WERI-Rb-1 (cell line): ENCODE measurements around the gene MAP2K2.

Experiments used
- DNase-seq: peaks from one replicate; pipeline ENCODE4 v3.0.0-alpha.2; 2020
- H3K27ac ChIP-seq: fragments of 250-450 bp; sonication (Bioruptor Pico); 2 replicates; pipeline ENCODE4 v1.5.1; 2020; ENCODE audit warnings: mild to moderate bottlenecking, moderate library complexity
- H3K27me3 ChIP-seq: fragments of 250-450 bp; sonication (Bioruptor Pico); 2 replicates; pipeline ENCODE4 v1.5.1; 2021; ENCODE audit warnings: mild to moderate bottlenecking, low read depth, moderate library complexity; ENCODE audit not compliant: insufficient read depth, severe bottlenecking
- H3K36me3 ChIP-seq: fragments of 250-450 bp; sonication (Bioruptor Pico); 2 replicates; pipeline ENCODE4 v1.5.1; 2020; ENCODE audit warnings: mild to moderate bottlenecking, moderate library complexity
- H3K4me3 ChIP-seq: 2 replicates; pipeline ENCODE4 v1.5.1; 2011; ENCODE audit warnings: low read depth, mild to moderate bottlenecking, control low read depth, low read length
- H3K9me3 ChIP-seq: fragments of 250-450 bp; sonication (Bioruptor Pico); 2 replicates; pipeline ENCODE4 v1.5.1; 2021; ENCODE audit warnings: mild to moderate bottlenecking, moderate library complexity; ENCODE audit not compliant: severe bottlenecking
- TF ChIP-seq, protein P1 (sequence below): IDR thresholded peaks from 2 replicates; pipeline ENCODE4 v1.5.1; 2011; ENCODE audit warnings: low read depth, mild to moderate bottlenecking, control low read depth, inconsistent platforms, low read length

Gene MAP2K2

DNA sequence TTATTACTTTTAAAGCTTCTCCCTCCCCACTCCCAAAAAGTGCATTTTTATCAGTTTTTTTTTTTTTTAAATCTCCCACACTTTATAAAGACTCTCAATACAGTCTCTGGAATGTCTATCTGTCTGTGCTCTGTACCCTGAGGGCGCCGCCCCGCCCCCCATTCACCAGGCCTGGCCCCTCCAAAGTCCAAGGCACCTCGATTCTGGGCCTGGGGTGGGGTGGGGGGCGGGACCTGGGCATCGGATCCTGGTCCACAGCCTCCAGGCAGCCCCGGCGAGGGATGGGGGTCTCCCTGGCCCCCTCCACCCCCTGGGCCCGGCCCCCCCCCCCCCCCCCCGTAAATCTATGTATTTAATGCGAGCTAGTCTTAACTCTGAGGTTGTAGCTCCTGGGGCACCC lies 80.5 kb downstream of the MAP2K2 start:
- H3K9me3 ChIP-seq = no peaks in the 10 kb centered on the region
- H3K27ac ChIP-seq = no peak overlapping the region
- peaks cover 11% of the 10 kb centered on the region for H3K36me3 ChIP-seq
- no peaks in the 10 kb centered on the region for H3K27me3 ChIP-seq
- no peak for DNase-seq
- TF ChIP-seq, protein P1, sequence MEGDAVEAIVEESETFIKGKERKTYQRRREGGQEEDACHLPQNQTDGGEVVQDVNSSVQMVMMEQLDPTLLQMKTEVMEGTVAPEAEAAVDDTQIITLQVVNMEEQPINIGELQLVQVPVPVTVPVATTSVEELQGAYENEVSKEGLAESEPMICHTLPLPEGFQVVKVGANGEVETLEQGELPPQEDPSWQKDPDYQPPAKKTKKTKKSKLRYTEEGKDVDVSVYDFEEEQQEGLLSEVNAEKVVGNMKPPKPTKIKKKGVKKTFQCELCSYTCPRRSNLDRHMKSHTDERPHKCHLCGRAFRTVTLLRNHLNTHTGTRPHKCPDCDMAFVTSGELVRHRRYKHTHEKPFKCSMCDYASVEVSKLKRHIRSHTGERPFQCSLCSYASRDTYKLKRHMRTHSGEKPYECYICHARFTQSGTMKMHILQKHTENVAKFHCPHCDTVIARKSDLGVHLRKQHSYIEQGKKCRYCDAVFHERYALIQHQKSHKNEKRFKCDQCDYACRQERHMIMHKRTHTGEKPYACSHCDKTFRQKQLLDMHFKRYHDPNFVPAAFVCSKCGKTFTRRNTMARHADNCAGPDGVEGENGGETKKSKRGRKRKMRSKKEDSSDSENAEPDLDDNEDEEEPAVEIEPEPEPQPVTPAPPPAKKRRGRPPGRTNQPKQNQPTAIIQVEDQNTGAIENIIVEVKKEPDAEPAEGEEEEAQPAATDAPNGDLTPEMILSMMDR = no peak
- no peak overlapping the region for H3K4me3 ChIP-seq

DNA sequence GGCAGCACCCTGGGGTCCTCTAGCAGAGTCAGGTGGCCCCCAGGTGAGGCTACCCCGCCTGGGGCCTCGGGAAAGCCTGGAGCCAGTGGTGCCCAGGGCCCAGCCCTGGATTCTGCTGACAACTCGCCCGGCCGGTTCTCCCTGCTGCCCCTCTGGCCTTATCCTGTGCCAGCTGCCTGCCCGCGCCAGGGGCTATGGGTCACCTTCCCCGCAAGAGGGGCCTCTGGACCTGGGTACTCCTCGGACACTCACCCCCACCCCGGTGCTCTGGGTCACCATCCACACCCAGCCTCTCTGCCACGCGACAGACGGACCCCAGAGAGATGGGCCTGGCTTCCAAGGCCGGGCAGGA lies 81.2 kb downstream of the MAP2K2 start:
- H3K4me3 ChIP-seq = no peak overlapping the region
- H3K36me3 ChIP-seq = peaks cover 8% of the 10 kb centered on the region
- DNase-seq = no peak

DNA sequence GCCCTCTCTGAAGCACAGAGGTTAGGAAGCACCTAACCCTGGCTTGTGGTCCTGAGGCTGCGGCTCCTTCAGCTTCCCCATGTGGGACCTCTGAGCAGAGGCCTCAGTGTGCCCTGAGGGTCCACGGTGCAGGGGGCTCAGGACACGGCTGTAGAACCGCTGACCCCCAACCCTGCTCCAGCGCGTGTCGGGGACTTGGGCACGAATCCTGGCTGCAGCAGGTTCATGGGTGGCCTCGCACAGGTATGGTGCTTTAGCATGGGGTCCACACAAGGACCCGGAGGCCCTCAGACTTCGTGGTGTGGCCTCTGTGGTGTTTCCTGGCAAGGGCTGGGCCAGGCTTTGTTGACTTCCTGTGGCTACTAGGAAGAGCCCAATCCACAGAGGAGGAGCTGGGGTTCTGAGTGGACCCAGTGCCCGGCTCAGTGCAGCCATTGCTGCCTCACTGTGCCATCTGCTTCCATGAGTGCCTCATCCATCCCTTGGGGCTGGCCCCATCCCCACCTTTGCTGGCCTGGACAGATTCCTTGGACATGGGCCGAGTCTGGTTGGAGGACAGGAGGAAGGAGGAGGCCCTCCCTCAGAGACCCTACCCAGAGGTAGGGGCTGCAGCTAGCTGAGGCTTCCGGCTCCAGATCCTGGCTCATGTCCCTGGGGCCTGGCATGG lies 81.7 kb downstream of the MAP2K2 start:
- Histone ChIP-seq H3K27ac (no peak overlapping the region), H3K27me3 (no peaks in the 10 kb centered on the region), H3K36me3 (peaks cover 12% of the 10 kb centered on the region), H3K9me3 (no peaks in the 10 kb centered on the region), H3K4me3 (no peak overlapping the region)
- TF ChIP-seq, protein P1 = no peak
- DNase-seq = no peak

More for the DNA sequence above, 81.2 kb downstream of the MAP2K2 start:
- H3K27ac ChIP-seq = no peak overlapping the region
- no peaks in the 10 kb centered on the region for H3K27me3 ChIP-seq
- TF ChIP-seq, protein P1 = no peak
- no peaks in the 10 kb centered on the region for H3K9me3 ChIP-seq
